GM18861 (cell line): ENCODE results near the gene FRRS1.

ENCODE experiments used
- ATAC-seq: cut with Tn5 transposase; IDR thresholded peaks from one replicate; pipeline ENCODE4 v1.9.1; 2021; ENCODE audit not compliant: unreplicated experiment

FRRS1 gene

DNA sequence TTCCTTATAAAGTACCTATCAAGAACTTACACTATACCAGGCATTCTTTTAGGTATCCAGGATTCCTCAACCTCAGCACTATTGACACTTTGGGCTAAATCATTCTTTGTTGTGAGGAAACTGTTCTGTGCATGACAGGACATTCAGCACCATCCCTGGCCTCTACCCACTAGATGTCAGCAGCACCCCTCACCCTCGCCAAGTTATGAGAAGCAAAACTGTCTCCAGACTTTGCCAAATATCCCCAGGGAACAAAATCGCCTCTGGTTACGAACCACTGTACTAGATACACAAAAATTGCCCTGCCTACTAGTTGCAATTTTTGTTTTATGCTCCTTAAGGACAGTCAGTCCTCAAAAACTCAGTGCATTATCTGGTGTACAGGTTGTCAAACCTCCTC lies 84.9 kb downstream of the FRRS1 start:
- ATAC-seq = no peak

GRCh38 chr1:99680270-99680669 lies 86.2 kb downstream of the FRRS1 start:
- no peak for ATAC-seq

DNA sequence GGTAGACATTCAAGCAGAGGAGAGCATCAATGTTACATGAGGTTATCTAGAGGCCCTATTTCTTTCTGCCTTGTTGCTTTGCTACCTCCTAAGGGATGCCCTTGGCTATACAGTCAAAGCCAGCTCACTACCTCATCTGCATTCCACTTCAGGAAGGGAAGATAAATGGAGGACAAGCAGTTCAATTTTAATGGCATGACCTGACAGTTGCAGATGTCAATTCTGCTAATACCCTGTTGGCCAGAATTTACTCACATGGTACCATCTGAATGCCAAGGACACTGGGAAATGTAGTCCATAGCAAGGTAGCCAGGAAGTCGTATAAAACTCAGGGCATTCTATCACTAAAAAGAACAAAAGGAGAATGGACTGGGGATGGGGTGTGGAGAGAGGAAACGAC lies 89.0 kb downstream of the FRRS1 start:
- ATAC-seq = no peak

GRCh38 chr1:99676876-99677275 lies 89.6 kb downstream of the FRRS1 start:
- ATAC-seq = no peak

DNA sequence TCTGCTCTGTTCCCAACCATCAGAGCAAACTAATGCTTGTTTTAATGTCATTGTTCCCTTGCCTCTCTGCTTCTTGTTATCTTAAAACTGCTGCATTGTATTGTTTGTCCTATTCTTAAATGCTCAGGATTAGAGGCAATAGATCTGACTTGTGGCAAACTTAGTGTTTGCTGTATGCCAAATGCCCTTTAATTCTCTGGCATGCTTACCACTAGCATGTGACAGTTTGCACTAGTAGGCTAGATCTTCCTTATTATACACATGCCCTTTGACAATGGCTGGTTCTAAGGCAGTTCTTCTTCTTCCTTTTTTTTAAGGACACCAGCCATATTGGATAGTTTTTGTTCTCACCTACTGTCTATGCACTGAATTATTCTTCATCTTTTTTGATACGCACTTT lies 90.4 kb downstream of the FRRS1 start:
- ATAC-seq = no peak

- ATAC-seq = no peak
These were observed 91.1 kb downstream of the FRRS1 start for GRCh38 chr1:99675292-99675691.

GRCh38 chr1:99674115-99675064 lies 92.0 kb downstream of the FRRS1 start:
- no peak for ATAC-seq

- ATAC-seq = no peak
These were observed 93.1 kb downstream of the FRRS1 start for GRCh38 chr1:99673315-99673714.

GRCh38 chr1:99672530-99673213 lies 93.8 kb downstream of the FRRS1 start:
- ATAC-seq = no peak

- ATAC-seq = no peak
These were observed 94.4 kb downstream of the FRRS1 start for GRCh38 chr1:99672038-99672437.

- no peak for ATAC-seq
These were observed 95.9 kb downstream of the FRRS1 start for GRCh38 chr1:99670583-99670982.

DNA sequence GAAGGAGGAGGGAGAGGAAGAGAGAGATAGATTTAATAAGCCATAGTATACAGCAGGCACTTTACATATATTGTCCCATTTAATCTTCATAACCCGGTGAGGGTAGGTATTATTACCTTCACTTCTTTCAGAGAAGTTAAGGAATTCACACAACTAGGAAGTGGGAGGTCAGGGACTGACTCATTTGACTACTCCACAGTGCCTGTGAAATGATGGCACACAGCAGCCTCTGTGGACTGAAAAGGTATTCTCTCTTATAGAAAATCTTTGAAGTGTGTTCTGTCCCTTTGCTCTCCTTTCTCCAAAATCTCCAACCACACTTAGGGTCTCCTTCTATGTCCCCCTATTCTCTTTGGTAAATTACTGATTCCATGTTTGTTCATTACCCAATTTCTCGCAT lies 96.6 kb downstream of the FRRS1 start:
- no peak for ATAC-seq

DNA sequence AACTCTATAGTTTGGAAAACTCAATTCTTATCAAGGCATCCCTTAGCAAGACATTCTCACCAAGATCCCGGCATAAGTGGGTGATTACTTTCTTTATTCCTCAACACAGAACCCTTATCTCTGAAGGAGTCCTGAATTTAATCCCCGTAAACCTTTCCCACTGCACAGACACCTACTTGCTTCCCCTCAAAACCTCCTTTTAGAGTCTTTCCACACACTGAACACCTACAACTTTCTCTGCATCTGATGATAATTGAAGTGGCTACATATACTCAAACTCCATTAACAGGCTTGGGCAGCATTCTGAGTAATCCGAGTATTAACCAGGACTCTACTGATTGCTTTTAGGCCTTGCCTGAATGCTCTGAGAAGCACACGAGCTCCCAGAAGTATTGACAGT lies 97.1 kb downstream of the FRRS1 start:
- ATAC-seq = no peak

DNA sequence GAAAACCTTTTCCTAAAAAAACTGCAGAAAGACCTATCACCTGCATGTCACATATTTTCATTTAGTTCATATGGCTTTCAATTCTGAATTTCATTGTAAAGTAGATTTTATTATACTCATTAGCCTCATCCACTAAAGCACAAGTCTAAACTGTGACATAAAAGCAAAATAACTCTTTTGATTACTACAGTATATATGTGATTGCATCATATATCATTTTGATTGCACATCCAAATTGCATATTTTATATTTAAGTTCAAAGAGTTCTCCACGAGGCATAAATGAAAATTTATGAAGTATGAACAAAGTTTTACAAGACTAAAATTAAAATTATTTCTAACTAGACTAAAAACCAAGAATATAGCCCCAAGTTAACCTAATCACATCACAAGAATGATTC lies 101.2 kb downstream of the FRRS1 start:
- ATAC-seq = no peak

GRCh38 chr1:99663501-99663900 lies 102.9 kb downstream of the FRRS1 start:
- no peak for ATAC-seq

DNA sequence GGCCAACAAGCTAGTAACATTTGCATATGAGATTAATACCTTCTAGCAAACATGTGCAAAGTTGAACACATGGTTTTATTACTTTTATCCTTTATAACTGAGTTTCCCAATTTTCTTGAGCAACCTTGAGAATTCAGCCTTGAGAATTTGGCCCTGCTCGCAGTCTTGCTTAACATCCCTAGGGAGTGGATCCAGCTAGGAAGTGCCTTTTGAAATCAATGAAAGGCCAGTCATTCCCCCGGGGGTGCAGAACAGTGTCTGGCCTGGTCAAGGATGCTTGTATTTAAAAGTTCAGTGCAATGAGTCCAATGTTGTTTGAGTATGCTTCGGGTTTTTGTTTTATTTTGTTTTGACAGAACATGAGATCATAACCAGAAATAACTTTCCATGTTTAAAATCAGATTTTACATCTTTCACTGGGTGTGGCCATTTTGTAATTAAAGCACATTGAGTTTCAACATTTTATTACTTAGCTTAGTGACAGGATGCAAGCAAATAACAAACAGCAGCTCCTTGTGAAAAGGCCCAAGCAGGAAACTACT lies 103.8 kb downstream of the FRRS1 start:
- ATAC-seq = no peak

- ATAC-seq = no peak
These were observed 104.7 kb downstream of the FRRS1 start for GRCh38 chr1:99661780-99662179.

DNA sequence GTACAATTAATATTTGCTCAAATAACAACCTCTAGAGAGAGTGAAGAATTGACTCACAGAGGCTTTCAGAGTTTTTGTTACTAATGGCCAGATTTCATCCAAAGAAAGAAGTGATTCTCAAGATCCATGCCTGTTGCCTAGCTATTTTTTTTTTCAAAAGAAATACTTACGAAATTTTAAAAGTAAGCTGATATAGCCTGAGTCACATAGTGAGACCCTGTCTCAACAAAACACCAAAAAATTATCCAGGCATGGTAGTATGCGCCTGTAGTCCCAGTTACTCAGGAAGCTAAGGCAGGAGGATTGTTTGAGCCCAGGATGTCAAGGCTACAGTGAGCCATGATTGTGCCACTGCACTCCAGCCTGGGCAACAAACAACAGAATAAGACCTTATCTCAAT lies 105.9 kb downstream of the FRRS1 start:
- ATAC-seq = no peak

GRCh38 chr1:99659755-99660210 lies 106.7 kb downstream of the FRRS1 start:
- no peak for ATAC-seq
